Astrocyte (in vitro differentiated cells and primary cell): ENCODE data around the gene FAF1. TPM values are rescaled to one million over a fixed set of nuclear protein-coding genes. Genes with fewer than 3 reads are reported as not detected.

Experiments
- DNase-seq: peaks from one replicate; pipeline ENCODE4 v3.0.0-alpha.2; 2010; ENCODE audit warnings: low read depth
- FAIRE-seq: peaks from 2 replicates; lab custom pipeline; 2011; peaks lifted over from hg19 to GRCh38; lab: Jason Lieb, UNC
- H2AFZ ChIP-seq: 2 replicates; pipeline ENCODE4 v1.6.0; 2012; ENCODE audit warnings: low read depth, low read length, inconsistent platforms
- H3K27ac ChIP-seq: 2 replicates; pipeline ENCODE4 v1.5.1; 2011; ENCODE audit warnings: low read depth, low read length, inconsistent platforms
- H3K27me3 ChIP-seq: 2 replicates; pipeline ENCODE4 v1.6.0; 2011; ENCODE audit warnings: low read length, inconsistent platforms; ENCODE audit not compliant: insufficient read depth
- H3K36me3 ChIP-seq: 2 replicates; pipeline ENCODE4 v1.5.1; 2011; ENCODE audit warnings: low read length, inconsistent platforms; ENCODE audit not compliant: insufficient read depth
- H3K4me1 ChIP-seq: 2 replicates; pipeline ENCODE4 v1.5.1; 2011; ENCODE audit warnings: low read length, inconsistent platforms; ENCODE audit not compliant: insufficient read depth
- H3K4me2 ChIP-seq: 2 replicates; pipeline ENCODE4 v1.6.0; 2012; ENCODE audit warnings: low read length, inconsistent platforms
- H3K4me3 ChIP-seq: 2 replicates; pipeline ENCODE4 v1.5.1; 2011; ENCODE audit warnings: low read depth, mild to moderate bottlenecking, low read length, inconsistent platforms; ENCODE audit not compliant: insufficient read depth
- H3K79me2 ChIP-seq: 2 replicates; pipeline ENCODE4 v1.6.0; 2012; ENCODE audit warnings: mild to moderate bottlenecking, low read length, inconsistent platforms; ENCODE audit not compliant: insufficient read depth
- H3K9ac ChIP-seq: 2 replicates; pipeline ENCODE4 v1.6.0; 2012; ENCODE audit warnings: mild to moderate bottlenecking, low read length, inconsistent platforms
- H3K9me3 ChIP-seq: 2 replicates; pipeline ENCODE4 v1.5.1; 2012; ENCODE audit warnings: low read depth, mild to moderate bottlenecking, low read length, inconsistent platforms; ENCODE audit not compliant: insufficient read depth
- H4K20me1 ChIP-seq: 2 replicates; pipeline ENCODE4 v1.6.0; 2012; ENCODE audit warnings: low read length, inconsistent platforms; ENCODE audit not compliant: insufficient read depth
- H3K27ac Mint-ChIP-seq: one replicate; pipeline ENCODE4 v1.8.0; 2021; ENCODE audit warnings: mild to moderate bottlenecking, mixed read lengths; ENCODE audit not compliant: unreplicated experiment
- H3K27me3 Mint-ChIP-seq: one replicate; pipeline ENCODE4 v1.8.0; 2021; ENCODE audit warnings: low read depth, mixed read lengths; ENCODE audit not compliant: unreplicated experiment
- H3K36me3 Mint-ChIP-seq: one replicate; pipeline ENCODE4 v1.8.0; 2021; ENCODE audit warnings: low read depth, mixed read lengths; ENCODE audit not compliant: unreplicated experiment
- H3K4me1 Mint-ChIP-seq: one replicate; pipeline ENCODE4 v1.8.0; 2021; ENCODE audit warnings: low read depth, mixed read lengths; ENCODE audit not compliant: unreplicated experiment
- H3K4me3 Mint-ChIP-seq: one replicate; pipeline ENCODE4 v1.8.0; 2021; ENCODE audit warnings: mild to moderate bottlenecking, moderate library complexity, mixed read lengths; ENCODE audit not compliant: unreplicated experiment
- H3K9me3 Mint-ChIP-seq: one replicate; pipeline ENCODE4 v1.8.0; 2021; ENCODE audit warnings: mild to moderate bottlenecking, mixed read lengths; ENCODE audit not compliant: unreplicated experiment
- CTCF ChIP-seq: IDR thresholded peaks from 2 replicates; pipeline ENCODE4 v1.5.1; 2011; ENCODE audit warnings: low read depth, mild to moderate bottlenecking, inconsistent platforms, low read length, moderate library complexity; ENCODE audit not compliant: insufficient read depth
- EZH2 ChIP-seq: IDR thresholded peaks from 2 replicates; pipeline ENCODE4 v1.6.1; 2012; ENCODE audit warnings: mild to moderate bottlenecking, low read length, inconsistent platforms; ENCODE audit not compliant: insufficient read depth
- total RNA-seq: library from RNA; stranded (reverse); gene quantifications from 2 replicates; pipeline ENCODE4 v1.2.1, GENCODE V29; 2021

Gene FAF1
- total RNA-seq, 1 donor from 2014 or later = 35.4 TPM

DNA sequence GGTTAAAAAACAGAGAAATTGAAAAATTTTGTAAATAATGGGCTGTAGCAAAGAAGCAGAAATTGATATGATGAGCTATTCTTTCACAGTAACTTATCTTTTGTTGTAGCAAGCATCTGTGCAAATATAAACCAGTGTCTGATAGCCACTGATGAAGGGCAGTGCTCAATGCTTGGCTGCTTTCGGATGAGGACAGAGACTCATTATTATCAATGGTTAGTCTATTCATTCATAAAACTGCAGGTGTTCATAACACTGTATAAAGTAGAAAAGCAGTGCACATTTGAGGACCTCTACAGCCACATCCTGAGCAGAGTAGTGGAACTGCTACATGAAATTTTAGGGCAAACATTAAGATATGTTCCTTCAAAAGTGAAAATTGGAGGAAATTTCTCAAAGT lies 107.2 kb downstream of the FAF1 start:
- TF ChIP-seq EZH2 = no peak
- TF ChIP-seq CTCF = no peak
- Mint-ChIP-seq H3K4me1 (no peaks in the 10 kb centered on the region), H3K9me3 (no peaks in the 10 kb centered on the region), H3K36me3 (no peaks in the 10 kb centered on the region), H3K4me3 (no peak overlapping the region), H3K27me3 (no peaks in the 10 kb centered on the region), H3K27ac (no peak overlapping the region)
- Histone ChIP-seq H3K36me3 (no peaks in the 10 kb centered on the region), H3K27me3 (no peaks in the 10 kb centered on the region), H2AFZ (no peak overlapping the region), H3K4me1 (no peaks in the 10 kb centered on the region), H3K4me3 (no peak overlapping the region), H3K79me2 (peaks cover 4% of the 10 kb centered on the region), H3K9me3 (no peaks in the 10 kb centered on the region), H4K20me1 (no peaks in the 10 kb centered on the region), H3K27ac (no peak overlapping the region), H3K4me2 (no peak overlapping the region), H3K9ac (no peak overlapping the region)
- DNase-seq = no peak
- FAIRE-seq = no peak

DNA sequence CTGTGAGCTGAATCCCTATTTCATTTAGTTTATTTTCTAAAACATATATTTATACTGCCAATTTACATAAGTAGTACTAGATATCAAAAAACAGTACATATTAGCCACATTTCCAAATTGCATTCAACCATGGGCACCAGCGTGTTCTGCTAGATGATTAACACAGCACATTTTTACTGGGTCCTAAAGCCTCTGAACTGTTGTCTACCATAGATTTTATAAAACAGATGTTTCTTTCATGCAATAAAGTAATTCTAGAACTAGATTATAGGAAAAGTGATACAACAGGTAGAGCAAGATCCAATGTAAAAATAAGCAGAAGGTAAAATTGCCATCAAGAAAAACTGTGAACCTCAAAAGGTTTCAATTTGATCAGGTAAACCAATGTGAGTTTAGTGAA lies 108.6 kb downstream of the FAF1 start:
- H3K36me3 ChIP-seq = no peaks in the 10 kb centered on the region
- no peak overlapping the region for H3K27ac ChIP-seq
- Mint-ChIP-seq H3K27ac (no peak overlapping the region), H3K27me3 (no peaks in the 10 kb centered on the region), H3K9me3 (no peaks in the 10 kb centered on the region), H3K4me1 (no peaks in the 10 kb centered on the region), H3K36me3 (no peaks in the 10 kb centered on the region), H3K4me3 (no peak overlapping the region)
- no peaks in the 10 kb centered on the region for H4K20me1 ChIP-seq
- no peaks in the 10 kb centered on the region for H3K9me3 ChIP-seq
- no peaks in the 10 kb centered on the region for H3K4me1 ChIP-seq
- H3K4me2 ChIP-seq = no peak overlapping the region
- TF ChIP-seq EZH2 (no peak), CTCF (no peak)
- H2AFZ ChIP-seq = no peak overlapping the region
- H3K9ac ChIP-seq = no peak overlapping the region
- no peak overlapping the region for H3K4me3 ChIP-seq
- FAIRE-seq (no peak), DNase-seq (no peak)
- no peaks in the 10 kb centered on the region for H3K27me3 ChIP-seq
- peaks cover 4% of the 10 kb centered on the region for H3K79me2 ChIP-seq

DNA sequence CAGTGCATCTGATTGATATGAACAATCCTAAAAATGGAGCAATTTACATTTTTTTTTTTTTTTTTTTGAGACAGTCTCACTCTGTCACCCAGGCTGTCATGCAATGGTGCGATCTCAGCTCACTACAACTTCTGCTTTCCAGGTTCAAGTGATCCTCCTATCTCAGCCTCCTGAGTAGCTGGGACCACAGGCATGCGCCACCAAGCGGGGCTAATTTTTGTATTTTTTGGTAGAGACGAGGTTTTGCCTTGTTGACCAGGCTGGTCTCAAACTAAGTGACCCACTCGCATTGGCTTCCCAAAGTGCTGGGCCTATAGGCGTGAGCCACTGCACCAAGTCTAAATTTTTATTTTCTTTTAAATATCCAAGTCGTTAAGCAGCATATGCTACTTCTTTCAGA lies 109.0 kb downstream of the FAF1 start:
- Histone ChIP-seq H4K20me1 (no peaks in the 10 kb centered on the region), H3K4me1 (no peaks in the 10 kb centered on the region), H3K27me3 (no peaks in the 10 kb centered on the region), H3K27ac (no peak overlapping the region), H3K9me3 (no peaks in the 10 kb centered on the region), H2AFZ (no peak overlapping the region), H3K36me3 (no peaks in the 10 kb centered on the region), H3K9ac (no peak overlapping the region), H3K79me2 (peaks cover 4% of the 10 kb centered on the region), H3K4me3 (no peak overlapping the region), H3K4me2 (no peak overlapping the region)
- Mint-ChIP-seq H3K27me3 (no peaks in the 10 kb centered on the region), H3K4me1 (no peaks in the 10 kb centered on the region), H3K4me3 (no peak overlapping the region), H3K27ac (no peak overlapping the region), H3K36me3 (no peaks in the 10 kb centered on the region), H3K9me3 (no peaks in the 10 kb centered on the region)
- TF ChIP-seq CTCF (no peak), EZH2 (no peak)
- DNase-seq = no peak
- FAIRE-seq = no peak
